H1 (cell line): ENCODE data around the gene FGF12. TPM values are rescaled to one million over a fixed set of nuclear protein-coding genes. Genes with fewer than 3 reads are reported as not detected.

Source experiments
- CTCF ChIA-PET: fragments of 300-600 bp; sonication (Branson Sonifier 250); formaldehyde crosslinking; loops from one replicate; lab custom pipeline; 2021; ENCODE audit not compliant: partially characterized antibody; lab: Charles Lee
- POLR2A ChIA-PET: fragments of 300-600 bp; sonication (Branson Sonifier 250); formaldehyde crosslinking; loops from one replicate; lab custom pipeline; 2021; ENCODE audit warnings: inconsistent platforms; ENCODE audit not compliant: partially characterized antibody; lab: Charles Lee
- DNase-seq, 2 experiments: peaks; one replicate each; pipeline versions ENCODE4 v3.0.0 to v3.0.0-alpha.2; 2010 to 2022; ENCODE audit warnings: low spot score in 2 of 2, low read depth in 1 of 2, mixed read lengths in 1 of 2
- FAIRE-seq: peaks from 2 replicates; lab custom pipeline; 2011; peaks lifted over from hg19 to GRCh38; lab: Jason Lieb, UNC
- H2AFZ ChIP-seq: 2 replicates; pipeline ENCODE4 v1.8.1; 2012; ENCODE audit warnings: low read length, inconsistent platforms
- H2AK5ac ChIP-seq: 2 replicates; pipeline ENCODE4 v1.6.1; 2013; ENCODE audit warnings: low read depth, low read length
- H2BK120ac ChIP-seq: replicated peaks from 2 replicates; pipeline ENCODE3; 2013; ENCODE audit warnings: low read depth, low read length, inconsistent platforms
- H2BK12ac ChIP-seq: 2 replicates; pipeline ENCODE4 v1.6.1; 2013; ENCODE audit warnings: low read depth, low read length
- H2BK15ac ChIP-seq: 2 replicates; pipeline ENCODE4 v1.6.1; 2013; ENCODE audit warnings: low read length
- H2BK20ac ChIP-seq: 2 replicates; pipeline ENCODE4 v1.6.1; 2013; ENCODE audit warnings: low read length
- H2BK5ac ChIP-seq: 2 replicates; pipeline ENCODE4 v1.6.1; 2013; ENCODE audit warnings: low read depth, low read length
- H3K14ac ChIP-seq: 2 replicates; pipeline ENCODE4 v1.6.1; 2013; ENCODE audit warnings: inconsistent platforms; ENCODE audit not compliant: insufficient read length
- H3K18ac ChIP-seq: 2 replicates; pipeline ENCODE4 v1.6.1; 2013; ENCODE audit warnings: low read length; ENCODE audit errors: extremely low read depth
- H3K23ac ChIP-seq: 2 replicates; pipeline ENCODE4 v1.6.1; 2013; ENCODE audit warnings: inconsistent platforms; ENCODE audit not compliant: insufficient read length
- H3K23me2 ChIP-seq: 2 replicates; pipeline ENCODE4 v1.6.1; 2013; ENCODE audit warnings: low read depth, low read length
- H3K27ac ChIP-seq: 2 replicates; pipeline ENCODE4 v1.6.1; 2011; ENCODE audit warnings: low read depth, low read length, inconsistent platforms
- H3K27me3 ChIP-seq, 4 experiments: replicated peaks in 1 of 4; 1 replicate in 1 of 4; 2 replicates in 3 of 4; pipeline versions ENCODE4 v1.6.1 to v1.8.1; 2011 to 2013; ENCODE audit warnings: low read length in 3 of 4, mild to moderate bottlenecking in 3 of 4, inconsistent platforms in 2 of 4, mixed read lengths in 2 of 4, moderate library complexity in 1 of 4; ENCODE audit not compliant: control insufficient read depth in 3 of 4, insufficient read depth in 3 of 4; ENCODE audit errors: extremely low read depth in 1 of 4
- H3K36me3 ChIP-seq, 4 experiments: 2 replicates each; pipeline versions ENCODE4 v1.6.1 to v1.8.1; 2011 to 2013; ENCODE audit warnings: mild to moderate bottlenecking in 4 of 4, low read length in 3 of 4, moderate library complexity in 2 of 4, control low read depth in 1 of 4, inconsistent platforms in 1 of 4; ENCODE audit not compliant: insufficient read depth in 4 of 4, control insufficient read depth in 2 of 4
- H3K4ac ChIP-seq: replicated peaks from 2 replicates; pipeline ENCODE3; 2013; ENCODE audit warnings: low read length, low read depth, mixed read lengths, inconsistent platforms; ENCODE audit not compliant: insufficient read length
- H3K4me1 ChIP-seq, 4 experiments: replicated peaks in 1 of 4; 1 replicate in 1 of 4; 2 replicates in 3 of 4; pipeline versions ENCODE4 v1.6.1 to v1.8.1; 2011 to 2013; ENCODE audit warnings: low read length in 3 of 4, inconsistent platforms in 2 of 4, mixed read lengths in 1 of 4; ENCODE audit not compliant: insufficient read depth in 4 of 4, control insufficient read depth in 3 of 4
- H3K4me2 ChIP-seq, 2 experiments: 2 replicates each; pipeline versions ENCODE4 v1.6.1 to v1.8.1; 2011 to 2013; ENCODE audit warnings: low read depth in 2 of 2, low read length in 2 of 2, control low read depth in 1 of 2, inconsistent platforms in 1 of 2, mild to moderate bottlenecking in 1 of 2; ENCODE audit not compliant: insufficient read depth in 1 of 2
- H3K4me3 ChIP-seq, 4 experiments: fragments of 200-600, 300-600 bp in 1 of 4; sonication (generic), shearing (Covaris generic), sonication (Bioruptor Twin) in 1 of 4; 2 replicates each; pipeline versions ENCODE4 v1.5.1 to v1.8.1; 2011 to 2016; ENCODE audit warnings: low read length in 4 of 4, low read depth in 3 of 4, control low read depth in 2 of 4, inconsistent platforms in 2 of 4, mild to moderate bottlenecking in 2 of 4, mixed read lengths in 1 of 4, moderate library complexity in 1 of 4; ENCODE audit not compliant: insufficient read depth in 2 of 4; ENCODE audit errors: extremely low read depth in 1 of 4
- H3K56ac ChIP-seq: replicated peaks from 2 replicates; pipeline ENCODE3; 2013; ENCODE audit warnings: low read depth, mild to moderate bottlenecking, mixed read lengths, low read length, inconsistent platforms; ENCODE audit not compliant: insufficient read length
- H3K79me1 ChIP-seq: 2 replicates; pipeline ENCODE4 v1.6.1; 2013; ENCODE audit warnings: low read depth, low read length, control low read depth
- H3K79me2 ChIP-seq, 2 experiments: 2 replicates each; pipeline versions ENCODE4 v1.6.1 to v1.8.1; 2012 to 2013; ENCODE audit warnings: low read length in 2 of 2, mild to moderate bottlenecking in 2 of 2, inconsistent platforms in 1 of 2; ENCODE audit not compliant: insufficient read depth in 2 of 2, control insufficient read depth in 1 of 2
- H3K9ac ChIP-seq, 4 experiments: replicated peaks in 1 of 4; 1 replicate in 1 of 4; 2 replicates in 3 of 4; pipeline versions ENCODE4 v1.6.1 to v1.8.1; 2011 to 2013; ENCODE audit warnings: low read depth in 3 of 4, low read length in 3 of 4, control low read depth in 2 of 4, mild to moderate bottlenecking in 2 of 4, moderate library complexity in 2 of 4, inconsistent platforms in 1 of 4; ENCODE audit errors: extremely low read depth in 1 of 4
- H3K9me3 ChIP-seq, 2 experiments: 2 replicates each; pipeline versions ENCODE4 v1.6.1 to v1.8.1; 2012 to 2013; ENCODE audit warnings: mild to moderate bottlenecking in 2 of 2, moderate library complexity in 2 of 2, control low read depth in 1 of 2, inconsistent platforms in 1 of 2, low read depth in 1 of 2, low read length in 1 of 2, mixed read lengths in 1 of 2; ENCODE audit not compliant: insufficient read depth in 2 of 2
- H4K20me1 ChIP-seq, 2 experiments: replicated peaks in 1 of 2; 2 replicates each; pipeline versions ENCODE3 to v1.8.1; 2011 to 2013; ENCODE audit warnings: inconsistent platforms in 2 of 2, low read length in 2 of 2, mild to moderate bottlenecking in 1 of 2; ENCODE audit not compliant: insufficient read depth in 2 of 2, control insufficient read depth in 1 of 2
- H4K5ac ChIP-seq: 2 replicates; pipeline ENCODE4 v1.6.1; 2013; ENCODE audit warnings: low read length, low read depth, mixed read lengths, inconsistent platforms; ENCODE audit not compliant: insufficient read length
- H4K8ac ChIP-seq: 2 replicates; pipeline ENCODE4 v1.8.0; 2013; ENCODE audit warnings: mild to moderate bottlenecking, moderate library complexity, low read length, inconsistent platforms; ENCODE audit not compliant: insufficient read depth; ENCODE audit errors: extremely low read depth
- H4K91ac ChIP-seq: replicated peaks from 2 replicates; pipeline ENCODE3; 2013; ENCODE audit warnings: low read length, mixed read lengths, inconsistent platforms; ENCODE audit not compliant: insufficient read length
- CBX8 ChIP-seq: fragments of 300-800, 300-1000 bp; sonication (generic); IDR thresholded peaks from 2 replicates; pipeline ENCODE4 v1.7.1; 2016; ENCODE audit warnings: low read depth, low read length, borderline replicate concordance
- POLR2AphosphoS5 ChIP-seq: IDR thresholded peaks from 2 replicates; pipeline ENCODE4 v1.6.1; 2011; ENCODE audit warnings: low read depth, low read length
- WGBS, 2 experiments: shearing (Covaris generic) in 1 of 2; methylation state at CpG; one replicate each; pipeline versions ENCODE4 v1.1.6 to v1.1.7; 2013 to 2015; ENCODE audit warnings: low lambda C conversion rate in 2 of 2, mixed read lengths in 2 of 2, inconsistent platforms in 1 of 2, low coverage in 1 of 2, missing lambda C conversion rate in 1 of 2; ENCODE audit not compliant: insufficient replicate concordance in 2 of 2, insufficient coverage in 1 of 2, insufficient read length in 1 of 2; ENCODE audit errors: extremely low coverage in 1 of 2, missing lambda C conversion rate in 1 of 2; 5-methylcytosine and 5-hydroxymethylcytosine counted together
- polyA plus RNA-seq, 7 experiments: library from polyadenylated mRNA; depleted of rRNA in 3 of 7; stranded (reverse) in 5 of 7; unstranded in 2 of 7; fragments of >200 nt in 5 of 7; fragments of 200-250 nt in 2 of 7; gene quantifications; 1 replicate in 5 of 7; 2 replicates in 1 of 7; 4 replicates in 1 of 7; pipeline versions ENCODE4 v1.2.1 to v1.2.3, GENCODE V29; 2011 to 2013; ENCODE audit warnings: missing spikeins in 2 of 7, mixed read lengths in 2 of 7
- total RNA-seq: library from RNA; stranded (reverse); fragmentation: NEBNext Ultra II Directional; extraction: Animal tissue kit (Norgen Biotek cat#: 25700); gene quantifications from 2 replicates; pipeline ENCODE4 v1.2.1, GENCODE V29; 2021

Gene FGF12
- total and polyA plus RNA-seq, 2 of the 8 experiments (the other 6 are each of a cell fraction or from before 2014, with no cell fraction given), result 4.1 to 16.6 TPM

GRCh38 chr3:192170659-192171058 lies 556.7 kb downstream of the FGF12 start:
- H3K18ac ChIP-seq, result no peak overlapping the region

More at GRCh38 chr3:192170659-192171058, 556.7 kb downstream of the FGF12 start:
- no peak overlapping the region for H2AFZ ChIP-seq
- H2BK15ac ChIP-seq, result no peak overlapping the region
- H2BK20ac ChIP-seq, result no peak overlapping the region
- H4K20me1 ChIP-seq, result no peaks in the 10 kb centered on the region
- DNase-seq, result no peak
- no peak overlapping the region for H4K91ac ChIP-seq
- no peaks in the 10 kb centered on the region for H3K23me2 ChIP-seq
- FAIRE-seq, result no peak
- H2AK5ac ChIP-seq, result no peak overlapping the region
- H3K9me3 ChIP-seq, result no peaks in the 10 kb centered on the region
- ChIA-PET POLR2A (no interaction called here), CTCF (interaction anchor here (0.6 to 1.6 kb wide), 4 partner anchors 8 to 310 kb away, joined by 3 to 6 read pairs (median 4); no protein-coding TSS in a partner anchor)
- H3K23ac ChIP-seq, result no peak overlapping the region
- no peak overlapping the region for H2BK5ac ChIP-seq
- no peaks in the 10 kb centered on the region for H3K36me3 ChIP-seq
- no peak overlapping the region for H3K56ac ChIP-seq
- no peaks in the 10 kb centered on the region for H3K79me1 ChIP-seq
- no peak overlapping the region for H3K27ac ChIP-seq
- H4K8ac ChIP-seq, result no peak overlapping the region
- no peaks in the 10 kb centered on the region for H3K27me3 ChIP-seq
- no peak overlapping the region for H3K14ac ChIP-seq
- H3K79me2 ChIP-seq, result no peaks in the 10 kb centered on the region
- no peak overlapping the region for H3K4ac ChIP-seq
- H2BK120ac ChIP-seq, result no peak overlapping the region
- H3K4me3 ChIP-seq, result no peak overlapping the region
- no peak overlapping the region for H4K5ac ChIP-seq
- no peak overlapping the region for H3K4me2 ChIP-seq
- H3K4me1 ChIP-seq, result peaks cover 0 to 4% (median 0%) of the 10 kb centered on the region in 4 experiments; a peak in 1 of 7 replicates
- no peak overlapping the region for H2BK12ac ChIP-seq
- TF ChIP-seq POLR2AphosphoS5, result no peak
- TF ChIP-seq CBX8, result no peak
- no peak overlapping the region for H3K9ac ChIP-seq
- WGBS, 2 experiments, result 56% methylated on average over 3 of the region's 3 CpGs; no CpG with 5 or more reads in 1 of the 2 experiments
